ENCODE results near the gene NIT1.

NIT1 gene
- total RNA-seq = 16.8 to 43.5 (median 30.3) reads per million in 9 experiments

GRCh38 chr1:161117759-161118581 is at the start of gene NIT1, which contains the start of gene PFDN2:
Gene NIT1 (plus strand): TSS chr1:161118105. CDS start chr1:161118177, 72 bp downstream.
Gene PFDN2 (minus strand): TSS chr1:161118037. CDS start chr1:161118026, 11 bp downstream.
- Mint-ChIP-seq H3K4me1 (ENCODE audit: low read depth in 2 of 2) (peaks cover 43 to 50% of the 10 kb centered on the region in 2 donors), H3K27ac (peak within 1 kb of the TSS; percentile 94 to 98), H3K36me3 (ENCODE audit: insufficient read depth) (peaks cover 46% of the 10 kb centered on the region), H3K9me3 (no peaks in the 10 kb centered on the region), H3K4me3 (peak within 1 kb of the TSS; percentile 96 to 97), H3K27me3 (no peaks in the 10 kb centered on the region)
- DNase-seq = peak; percentile 78 to 82 (median 80)
- ATAC-seq (replicated peaks) = peak; percentile 80

DNA sequence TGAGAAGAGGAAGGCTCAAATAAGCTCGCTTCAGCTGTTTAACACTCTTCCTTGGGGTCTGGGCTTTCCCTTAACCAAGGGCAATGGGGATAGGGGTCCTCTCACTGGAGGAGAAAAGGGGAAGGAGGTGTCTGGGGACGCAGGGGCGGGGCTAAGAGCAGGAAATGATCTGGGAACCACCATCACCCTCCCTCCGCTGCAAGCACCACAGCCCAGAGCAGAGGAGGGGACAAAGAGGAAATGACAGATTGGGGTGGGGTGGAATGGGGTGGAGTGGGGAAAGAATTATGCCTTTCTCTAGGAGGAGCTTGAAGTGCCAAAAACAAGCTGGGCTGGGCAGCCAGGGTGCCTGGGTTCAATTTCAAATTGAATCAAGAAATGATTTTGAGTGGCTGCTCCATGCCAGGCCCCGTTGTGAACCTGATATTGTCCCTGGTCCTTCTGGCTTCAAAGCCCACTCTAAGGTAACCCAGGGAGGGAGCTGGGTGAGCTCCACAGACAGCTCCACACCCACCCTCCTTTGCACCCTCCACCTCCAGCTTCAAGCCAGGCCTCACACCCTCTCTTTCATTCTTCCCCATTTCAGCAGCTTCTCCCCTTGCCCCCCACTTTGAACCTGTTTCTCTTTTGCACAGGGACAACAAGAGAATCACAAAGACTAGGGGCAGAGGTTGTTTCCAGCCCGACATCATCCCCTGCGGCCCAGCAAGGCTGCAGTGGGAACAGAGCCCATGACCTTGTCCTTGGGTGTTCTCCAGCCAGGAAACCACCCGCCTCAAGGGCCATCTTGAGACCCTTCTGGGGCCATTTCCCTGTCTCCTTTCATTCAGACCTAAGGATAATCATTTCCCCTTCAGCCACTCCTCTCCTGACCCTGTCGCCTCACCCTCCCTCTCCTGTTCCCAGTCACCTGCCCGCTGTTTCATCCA is 49.3 kb upstream of the NIT1 start:
- peak overlapping the region; percentile 81 to 92 for H3K4me3 Mint-ChIP-seq
- H3K27ac Mint-ChIP-seq = peak overlapping the region; percentile 91
- ATAC-seq (replicated peaks) (peak; percentile 71), DNase-seq (peak; percentile 73 to 78 (median 74))
- peaks cover 47 to 55% of the 10 kb centered on the region in 2 donors for H3K4me1 Mint-ChIP-seq (ENCODE audit: low read depth in 2 of 2)
- H3K36me3 Mint-ChIP-seq (ENCODE audit: insufficient read depth) = peaks cover 48% of the 10 kb centered on the region
- no peaks in the 10 kb centered on the region for H3K27me3 Mint-ChIP-seq
- H3K9me3 Mint-ChIP-seq = no peaks in the 10 kb centered on the region

DNA sequence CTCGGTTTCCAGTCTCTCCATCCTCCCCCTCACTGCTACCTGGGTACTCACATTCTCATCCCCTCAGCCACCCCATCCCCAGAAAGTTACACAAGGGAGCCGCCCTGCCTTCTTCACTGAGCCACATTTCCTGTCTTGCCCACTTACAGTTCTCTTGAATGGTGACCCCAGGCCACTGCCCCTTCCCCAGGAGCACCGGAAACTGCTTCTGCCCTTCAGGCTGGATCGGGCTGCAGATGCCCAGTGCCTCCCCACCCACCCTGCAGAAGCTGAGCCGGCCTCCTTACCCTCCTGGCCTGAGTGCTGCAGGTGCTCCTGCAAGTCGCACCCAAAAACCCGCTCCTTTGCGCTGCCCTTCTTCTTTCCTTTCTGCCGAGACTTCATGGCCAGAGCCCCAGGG is 48.7 kb upstream of the NIT1 start:
- Mint-ChIP-seq H3K4me1 (ENCODE audit: low read depth in 2 of 2) (peaks cover 40 to 49% of the 10 kb centered on the region in 2 donors), H3K4me3 (peak overlapping the region; percentile 81 to 92), H3K9me3 (no peaks in the 10 kb centered on the region), H3K36me3 (ENCODE audit: insufficient read depth) (peaks cover 43% of the 10 kb centered on the region), H3K27ac (peak overlapping the region; percentile 91), H3K27me3 (no peaks in the 10 kb centered on the region)
- DNase-seq (peak in 1 of 3 experiments; percentile 14), ATAC-seq (replicated peaks) (no peak)

GRCh38 chr1:161069731-161070270 is 48.1 kb upstream of the NIT1 start, which contains the start of gene ARHGAP30:
Gene ARHGAP30 (minus strand): TSS chr1:161069891. CDS start chr1:161069624, 267 bp downstream.
- H3K4me3 Mint-ChIP-seq = peak within 1 kb of the TSS; percentile 81 to 92
- no peaks in the 10 kb centered on the region for H3K27me3 Mint-ChIP-seq
- H3K27ac Mint-ChIP-seq = peak within 1 kb of the TSS; percentile 91
- H3K9me3 Mint-ChIP-seq = no peaks in the 10 kb centered on the region
- peak; percentile 75 to 80 (median 77) for DNase-seq
- ATAC-seq (replicated peaks) = peak; percentile 80
- peaks cover 35 to 44% of the 10 kb centered on the region in 2 donors for H3K4me1 Mint-ChIP-seq (ENCODE audit: low read depth in 2 of 2)
- peaks cover 39% of the 10 kb centered on the region for H3K36me3 Mint-ChIP-seq (ENCODE audit: insufficient read depth)

- no peak for ATAC-seq (replicated peaks)
- DNase-seq = no peak
- H3K4me1 Mint-ChIP-seq (ENCODE audit: low read depth in 2 of 2) = peaks cover 34 to 42% of the 10 kb centered on the region in 2 donors
- peaks cover 34% of the 10 kb centered on the region for H3K36me3 Mint-ChIP-seq (ENCODE audit: insufficient read depth)
- no peaks in the 10 kb centered on the region for H3K27me3 Mint-ChIP-seq
- H3K9me3 Mint-ChIP-seq = no peaks in the 10 kb centered on the region
- no peak overlapping the region for H3K4me3 Mint-ChIP-seq
- peak overlapping the region; percentile 91 for H3K27ac Mint-ChIP-seq
These were observed 47.1 kb upstream of the NIT1 start for GRCh38 chr1:161070761-161071160.

DNA sequence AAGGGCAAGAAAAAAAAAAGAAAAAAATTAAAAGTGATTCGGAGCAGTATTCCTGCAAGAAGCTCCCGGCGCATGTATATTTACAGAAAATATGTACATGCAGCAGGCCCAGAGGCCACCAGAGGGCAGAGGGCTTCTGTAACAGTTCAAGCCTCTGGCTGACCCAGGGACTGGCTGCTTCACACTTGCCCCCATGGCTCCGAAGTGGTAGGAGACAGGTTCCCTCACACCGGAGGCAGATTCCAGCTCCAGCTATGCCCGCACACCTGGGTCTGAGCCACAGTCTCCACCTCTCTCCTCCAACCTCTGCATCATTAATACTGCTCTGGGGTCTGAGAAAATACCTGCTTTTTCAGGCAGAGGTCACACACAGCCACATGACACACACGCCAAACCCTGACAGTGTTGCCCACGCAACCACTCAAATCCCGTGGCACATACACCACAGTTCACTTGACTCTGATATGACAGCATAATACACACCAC is 46.0 kb upstream of the NIT1 start:
- peak overlapping the region; percentile 0 to 91 for H3K27ac Mint-ChIP-seq
- DNase-seq = peak in 2 of 3 experiments; percentile 21 to 35
- ATAC-seq (replicated peaks) = no peak
- H3K4me1 Mint-ChIP-seq (ENCODE audit: low read depth in 2 of 2) = peaks cover 29 to 36% of the 10 kb centered on the region in 2 donors
- H3K9me3 Mint-ChIP-seq = no peaks in the 10 kb centered on the region
- H3K36me3 Mint-ChIP-seq (ENCODE audit: insufficient read depth) = peaks cover 26% of the 10 kb centered on the region
- H3K4me3 Mint-ChIP-seq = no peak overlapping the region
- no peaks in the 10 kb centered on the region for H3K27me3 Mint-ChIP-seq

DNA sequence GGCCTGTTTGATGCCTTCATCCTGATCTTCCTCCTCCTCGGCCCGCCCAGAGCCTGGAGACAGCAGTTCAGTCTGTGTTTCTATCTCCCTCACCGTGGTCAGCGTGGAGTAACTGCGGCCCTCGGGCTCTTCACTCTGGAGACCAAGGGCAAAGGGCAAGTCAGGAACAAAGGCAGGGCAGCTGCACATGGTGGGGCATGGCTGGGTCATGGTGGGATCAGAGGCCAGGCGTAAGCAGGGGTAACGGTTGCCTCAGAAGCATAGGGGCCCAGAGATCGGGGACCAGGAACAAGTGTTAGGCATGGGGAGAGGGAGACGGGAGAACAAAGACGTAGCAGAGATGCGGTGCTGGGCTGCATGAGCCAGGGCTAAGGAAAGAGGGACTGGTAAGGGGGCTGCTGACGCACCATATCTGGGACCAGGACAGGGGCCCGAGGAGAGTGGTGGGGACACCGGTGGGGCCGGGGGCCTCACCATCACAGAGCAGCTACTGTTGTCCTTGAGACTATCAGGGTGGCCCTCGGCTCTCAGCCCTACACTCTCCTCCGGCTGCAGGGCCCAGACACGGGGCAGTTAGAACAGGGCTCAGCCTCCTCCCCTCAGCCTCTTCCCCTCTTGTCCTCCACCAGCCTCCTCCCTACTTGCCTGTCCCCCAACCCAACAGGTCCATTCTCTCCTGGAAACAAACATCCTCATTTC is 45.0 kb upstream of the NIT1 start:
- Mint-ChIP-seq H3K27ac (peak overlapping the region in 1 of 2 donors; percentile 91), H3K4me3 (no peak overlapping the region), H3K27me3 (no peaks in the 10 kb centered on the region), H3K4me1 (ENCODE audit: low read depth in 2 of 2) (peaks cover 19 to 27% of the 10 kb centered on the region in 2 donors), H3K36me3 (ENCODE audit: insufficient read depth) (peaks cover 19% of the 10 kb centered on the region), H3K9me3 (no peaks in the 10 kb centered on the region)
- no peak for ATAC-seq (replicated peaks)
- DNase-seq = no peak

DNA sequence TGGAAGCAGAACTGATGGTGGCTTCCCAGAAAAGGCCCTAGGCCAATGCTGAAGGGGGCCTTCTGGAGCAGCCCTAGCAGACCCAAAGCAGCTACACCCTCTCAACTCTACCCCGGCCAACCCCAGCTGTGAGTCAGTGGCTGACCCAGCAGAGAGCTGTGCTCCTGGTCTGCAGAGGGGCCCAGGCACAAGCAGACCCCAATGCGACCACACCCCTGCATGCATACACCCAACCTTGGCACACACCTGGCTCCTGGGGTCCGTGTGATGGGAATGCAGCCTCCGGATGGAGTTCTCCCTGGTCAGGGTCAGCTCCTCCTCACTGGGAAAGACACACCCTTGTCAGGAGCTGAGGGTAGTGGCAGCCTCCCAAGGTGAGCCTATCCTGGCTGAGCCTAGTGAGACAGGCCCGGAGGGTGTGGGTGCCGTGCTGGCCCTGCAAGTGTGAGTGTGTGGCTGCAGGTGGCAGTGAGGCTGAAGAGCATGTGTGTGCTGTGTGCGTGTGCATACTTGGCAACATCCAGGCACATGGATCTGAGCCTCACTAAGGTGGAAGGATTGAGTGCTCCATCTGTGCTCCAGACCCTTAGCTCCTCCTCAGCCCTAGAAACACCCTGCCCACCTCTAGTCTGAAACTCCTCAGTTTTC is 44.3 kb upstream of the NIT1 start:
- DNase-seq = no peak
- H3K9me3 Mint-ChIP-seq = no peaks in the 10 kb centered on the region
- ATAC-seq (replicated peaks) = no peak
- H3K4me1 Mint-ChIP-seq (ENCODE audit: low read depth in 2 of 2) = peaks cover 12 to 21% of the 10 kb centered on the region in 2 donors
- peaks cover 12% of the 10 kb centered on the region for H3K36me3 Mint-ChIP-seq (ENCODE audit: insufficient read depth)
- H3K4me3 Mint-ChIP-seq = no peak overlapping the region
- no peak overlapping the region for H3K27ac Mint-ChIP-seq
- no peaks in the 10 kb centered on the region for H3K27me3 Mint-ChIP-seq

DNA sequence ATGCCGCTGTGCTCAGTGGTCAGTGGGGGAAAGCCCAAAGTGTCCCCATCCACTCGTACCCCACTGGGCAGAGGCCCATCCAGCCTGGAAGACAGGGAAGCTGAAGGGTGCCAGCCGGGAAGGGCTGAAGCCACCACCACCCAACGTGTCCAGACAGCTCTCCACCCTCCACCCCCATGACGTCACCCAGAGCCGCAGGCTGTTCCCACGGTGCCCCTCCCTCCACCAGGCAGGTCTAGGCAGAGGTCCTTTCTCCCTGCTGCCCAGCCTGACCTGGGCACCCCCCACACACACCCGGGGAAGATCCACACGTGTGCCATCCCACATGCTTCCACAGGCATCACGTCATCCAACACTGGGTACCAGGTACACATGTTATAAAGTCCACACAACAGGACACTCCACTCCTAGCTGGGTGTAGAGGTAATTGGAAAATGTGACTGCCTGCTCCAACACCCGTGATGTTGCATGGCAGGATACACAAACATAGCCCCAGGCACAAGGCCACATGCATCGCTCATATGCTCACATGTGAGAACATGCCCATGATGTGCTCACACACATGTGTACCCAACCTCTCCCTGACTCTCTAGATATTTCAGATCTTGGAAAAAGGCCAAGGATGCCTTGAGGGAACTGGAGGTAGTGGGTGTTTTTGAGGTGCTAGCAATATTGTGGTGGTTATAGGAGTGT is 43.1 kb upstream of the NIT1 start:
- no peak overlapping the region for H3K4me3 Mint-ChIP-seq
- H3K4me1 Mint-ChIP-seq (ENCODE audit: low read depth in 2 of 2) = peaks cover 5 to 15% of the 10 kb centered on the region in 2 donors
- H3K36me3 Mint-ChIP-seq (ENCODE audit: insufficient read depth) = peaks cover 2% of the 10 kb centered on the region
- no peak for DNase-seq
- no peaks in the 10 kb centered on the region for H3K27me3 Mint-ChIP-seq
- no peaks in the 10 kb centered on the region for H3K9me3 Mint-ChIP-seq
- H3K27ac Mint-ChIP-seq = peak overlapping the region in 1 of 2 donors; percentile 79
- ATAC-seq (replicated peaks) = no peak

DNA sequence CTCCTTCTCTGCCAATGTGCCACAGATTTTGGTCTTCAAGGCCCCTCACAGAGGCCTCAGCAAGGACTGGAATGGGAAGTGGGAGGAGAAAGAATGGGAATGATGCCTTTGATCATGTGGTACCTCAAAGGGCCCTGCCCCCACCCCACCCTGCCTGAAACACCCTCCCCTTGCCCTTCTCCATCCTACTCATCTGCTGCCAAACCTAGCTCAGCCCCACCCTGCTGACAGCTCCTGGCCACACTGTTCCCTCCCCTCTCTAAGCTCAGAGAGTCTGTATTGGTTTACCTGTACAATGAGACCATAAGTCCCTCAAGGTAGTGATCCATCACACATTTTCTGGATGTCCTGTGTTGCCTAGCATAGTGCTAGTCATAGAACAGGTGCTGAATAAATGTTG is 41.5 kb upstream of the NIT1 start:
- no peaks in the 10 kb centered on the region for H3K27me3 Mint-ChIP-seq
- H3K4me3 Mint-ChIP-seq = no peak overlapping the region

DNA sequence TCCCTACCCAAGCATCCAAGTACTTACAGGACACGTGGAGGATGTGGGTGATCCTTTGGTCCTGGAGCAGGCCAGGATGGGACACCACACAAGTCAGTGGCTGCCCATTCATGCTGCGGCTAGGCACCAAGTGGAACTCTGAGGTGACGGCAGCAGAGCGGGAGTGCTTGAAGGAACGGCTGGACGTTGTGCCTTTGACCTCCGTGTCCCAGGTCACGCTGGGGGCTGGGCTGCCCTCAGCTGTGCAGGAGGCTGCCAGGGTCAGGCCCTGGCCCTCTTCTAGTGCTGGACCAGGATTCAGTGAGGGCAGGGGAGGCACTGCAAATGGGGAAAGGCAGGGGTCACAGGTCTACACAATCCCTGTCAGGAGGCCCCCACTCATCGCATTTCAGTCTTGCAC is 40.5 kb upstream of the NIT1 start:
- H3K36me3 Mint-ChIP-seq (ENCODE audit: insufficient read depth) = no peaks in the 10 kb centered on the region
- H3K27ac Mint-ChIP-seq = no peak overlapping the region
- H3K27me3 Mint-ChIP-seq = no peaks in the 10 kb centered on the region
- H3K9me3 Mint-ChIP-seq = no peaks in the 10 kb centered on the region
- peaks cover 0 to 3% of the 10 kb centered on the region in 2 donors for H3K4me1 Mint-ChIP-seq (ENCODE audit: low read depth in 2 of 2)
- DNase-seq (no peak), ATAC-seq (replicated peaks) (no peak)
- H3K4me3 Mint-ChIP-seq = no peak overlapping the region

More for the DNA sequence above, 41.5 kb upstream of the NIT1 start:
- DNase-seq = no peak
- Mint-ChIP-seq H3K4me1 (ENCODE audit: low read depth in 2 of 2) (peaks cover 5 to 8% of the 10 kb centered on the region in 2 donors), H3K36me3 (ENCODE audit: insufficient read depth) (no peaks in the 10 kb centered on the region), H3K9me3 (no peaks in the 10 kb centered on the region), H3K27ac (no peak overlapping the region)
- no peak for ATAC-seq (replicated peaks)

Data from effector memory CD8-positive, alpha-beta T cell (primary cell).